H1 (cell line): ENCODE data around the gene TNP1. TPM values are rescaled to one million over a fixed set of nuclear protein-coding genes. Genes with fewer than 3 reads are reported as not detected.

Experiments
- CTCF ChIP-seq, 3 experiments: IDR thresholded peaks; 1 replicate in 2 of 3; 2 replicates in 1 of 3; pipeline versions ENCODE4 v1.5.1 to v1.6.1; 2011; ENCODE audit warnings: low read length in 3 of 3, mild to moderate bottlenecking in 3 of 3, inconsistent platforms in 2 of 3, low read depth in 1 of 3, moderate library complexity in 1 of 3; ENCODE audit not compliant: insufficient read depth in 1 of 3; ENCODE audit errors: control extremely low read depth in 1 of 3
- E2F6 ChIP-seq: IDR thresholded peaks from 2 replicates; pipeline ENCODE4 v1.6.1; 2012; ENCODE audit warnings: inconsistent platforms
- GABPA ChIP-seq: IDR thresholded peaks from 2 replicates; pipeline ENCODE4 v1.6.1; 2011; ENCODE audit warnings: mild to moderate bottlenecking, low read length, moderate library complexity, borderline replicate concordance; ENCODE audit not compliant: insufficient read depth
- NANOG ChIP-seq: IDR thresholded peaks from 2 replicates; pipeline ENCODE4 v1.6.1; 2011; ENCODE audit warnings: low read length, low read depth, mild to moderate bottlenecking, inconsistent platforms; ENCODE audit not compliant: insufficient read depth, poor library complexity, severe bottlenecking
- polyA plus RNA-seq, 7 experiments: library from polyadenylated mRNA; depleted of rRNA in 3 of 7; stranded (reverse) in 5 of 7; unstranded in 2 of 7; fragments of >200 nt in 5 of 7; fragments of 200-250 nt in 2 of 7; gene quantifications; 1 replicate in 5 of 7; 2 replicates in 1 of 7; 4 replicates in 1 of 7; pipeline versions ENCODE4 v1.2.1 to v1.2.3, GENCODE V29; 2011 to 2013; ENCODE audit warnings: missing spikeins in 2 of 7, mixed read lengths in 2 of 7
- total RNA-seq: library from RNA; stranded (reverse); fragmentation: NEBNext Ultra II Directional; extraction: Animal tissue kit (Norgen Biotek cat#: 25700); gene quantifications from 2 replicates; pipeline ENCODE4 v1.2.1, GENCODE V29; 2021

TNP1 gene
- total and polyA plus RNA-seq, 2 of the 8 experiments (the other 6 are each of a cell fraction or from before 2014, with no cell fraction given), result not detected

- TF ChIP-seq CTCF (IDR thresholded peaks at IDR 0.05; ENCODE audit: control extremely low read depth in 1 of 3, insufficient read depth in 1 of 3, low read depth in 1 of 3, low read length in 3 of 3) (no peak), NANOG (no peak), E2F6 (no peak), GABPA (no peak)
Measured at GRCh38 chr2:216845426-216845825, 14.4 kb downstream of the TNP1 start (continued).
